ENCODE measurements around the gene ADTRP. TPM values are rescaled to one million over a fixed set of nuclear protein-coding genes. Genes with fewer than 3 reads are reported as not detected.

ADTRP gene
- total RNA-seq: 10 to 100 TPM; 11.6 to 16.6 (median 15.6) TPM

GRCh38 chr6:11778648-11779328 is at the start of gene ADTRP:
ADTRP (minus strand) TSS chr6:11778803; CDS start chr6:11778759, 44 bp downstream.
- ATAC-seq: no peak
- no peaks in the 10 kb centered on the region for H3K9me3 Mint-ChIP-seq
- DNase-seq: no peak
- H3K36me3 Mint-ChIP-seq (ENCODE audit: insufficient read depth): no peaks in the 10 kb centered on the region
- H3K4me3 Mint-ChIP-seq: no peak within 1 kb of the TSS
- H3K4me1 Mint-ChIP-seq (ENCODE audit: low read depth): no peaks in the 10 kb centered on the region
- no peaks in the 10 kb centered on the region for H3K27me3 Mint-ChIP-seq (ENCODE audit: low read depth)

- Mint-ChIP-seq H3K4me1 (ENCODE audit: low read depth) (peaks cover 11% of the 10 kb centered on the region), H3K36me3 (ENCODE audit: insufficient read depth) (no peaks in the 10 kb centered on the region), H3K27me3 (ENCODE audit: low read depth) (peaks cover 2% of the 10 kb centered on the region), H3K9me3 (no peaks in the 10 kb centered on the region), H3K4me3 (no peak overlapping the region)
- ATAC-seq (no peak), DNase-seq (no peak)
Observed at GRCh38 chr6:11826779-11827178, 48.2 kb upstream of the ADTRP start.

- ATAC-seq (peak; percentile 67 to 89), DNase-seq (no peak)
- H3K9me3 Mint-ChIP-seq: no peaks in the 10 kb centered on the region
- no peak overlapping the region for H3K4me3 Mint-ChIP-seq
- H3K36me3 Mint-ChIP-seq (ENCODE audit: insufficient read depth): no peaks in the 10 kb centered on the region
- peaks cover 2% of the 10 kb centered on the region for H3K27me3 Mint-ChIP-seq (ENCODE audit: low read depth)
- peaks cover 11% of the 10 kb centered on the region for H3K4me1 Mint-ChIP-seq (ENCODE audit: low read depth)
Observed at GRCh38 chr6:11824986-11825385, 46.4 kb upstream of the ADTRP start.

GRCh38 chr6:11822346-11822745 is 43.7 kb upstream of the ADTRP start:
- Mint-ChIP-seq H3K4me3 (no peak overlapping the region), H3K9me3 (no peaks in the 10 kb centered on the region), H3K36me3 (ENCODE audit: insufficient read depth) (no peaks in the 10 kb centered on the region), H3K4me1 (ENCODE audit: low read depth) (peaks cover 8% of the 10 kb centered on the region), H3K27me3 (ENCODE audit: low read depth) (peaks cover 2% of the 10 kb centered on the region)
- no peak for DNase-seq
- no peak for ATAC-seq

- Mint-ChIP-seq H3K27me3 (ENCODE audit: low read depth) (peaks cover 2% of the 10 kb centered on the region), H3K4me1 (ENCODE audit: low read depth) (peaks cover 8% of the 10 kb centered on the region), H3K4me3 (no peak overlapping the region), H3K9me3 (no peaks in the 10 kb centered on the region), H3K36me3 (ENCODE audit: insufficient read depth) (no peaks in the 10 kb centered on the region)
- ATAC-seq: no peak
- no peak for DNase-seq
Observed at GRCh38 chr6:11821781-11822180, 43.2 kb upstream of the ADTRP start.

GRCh38 chr6:11820821-11821220 is 42.2 kb upstream of the ADTRP start:
- DNase-seq (no peak), ATAC-seq (no peak)
- Mint-ChIP-seq H3K36me3 (ENCODE audit: insufficient read depth) (no peaks in the 10 kb centered on the region), H3K27me3 (ENCODE audit: low read depth) (no peaks in the 10 kb centered on the region), H3K4me3 (no peak overlapping the region), H3K9me3 (no peaks in the 10 kb centered on the region), H3K4me1 (ENCODE audit: low read depth) (peaks cover 8% of the 10 kb centered on the region)

GRCh38 chr6:11819486-11819885 is 40.9 kb upstream of the ADTRP start:
- peaks cover under 1% of the 10 kb centered on the region for H3K4me1 Mint-ChIP-seq (ENCODE audit: low read depth)
- no peaks in the 10 kb centered on the region for H3K9me3 Mint-ChIP-seq
- H3K4me3 Mint-ChIP-seq: no peak overlapping the region
- H3K36me3 Mint-ChIP-seq (ENCODE audit: insufficient read depth): no peaks in the 10 kb centered on the region
- DNase-seq (no peak), ATAC-seq (no peak)
- H3K27me3 Mint-ChIP-seq (ENCODE audit: low read depth): no peaks in the 10 kb centered on the region

GRCh38 chr6:11815231-11815630 is 36.6 kb upstream of the ADTRP start:
- H3K27me3 Mint-ChIP-seq (ENCODE audit: low read depth): no peaks in the 10 kb centered on the region
- ATAC-seq (no peak), DNase-seq (no peak)
- peaks cover 5% of the 10 kb centered on the region for H3K4me1 Mint-ChIP-seq (ENCODE audit: low read depth)
- H3K36me3 Mint-ChIP-seq (ENCODE audit: insufficient read depth): no peaks in the 10 kb centered on the region
- no peak overlapping the region for H3K4me3 Mint-ChIP-seq
- H3K9me3 Mint-ChIP-seq: no peaks in the 10 kb centered on the region

GRCh38 chr6:11814819-11815218 is 36.2 kb upstream of the ADTRP start:
- Mint-ChIP-seq H3K4me1 (ENCODE audit: low read depth) (peaks cover 5% of the 10 kb centered on the region), H3K4me3 (no peak overlapping the region), H3K9me3 (no peaks in the 10 kb centered on the region), H3K27me3 (ENCODE audit: low read depth) (no peaks in the 10 kb centered on the region), H3K36me3 (ENCODE audit: insufficient read depth) (no peaks in the 10 kb centered on the region)
- ATAC-seq (no peak), DNase-seq (no peak)

GRCh38 chr6:11814106-11814505 is 35.5 kb upstream of the ADTRP start:
- H3K4me1 Mint-ChIP-seq (ENCODE audit: low read depth): peaks cover 5% of the 10 kb centered on the region
- no peaks in the 10 kb centered on the region for H3K27me3 Mint-ChIP-seq (ENCODE audit: low read depth)
- ATAC-seq (no peak), DNase-seq (no peak)
- H3K36me3 Mint-ChIP-seq (ENCODE audit: insufficient read depth): no peaks in the 10 kb centered on the region
- H3K9me3 Mint-ChIP-seq: no peaks in the 10 kb centered on the region
- no peak overlapping the region for H3K4me3 Mint-ChIP-seq

- H3K9me3 Mint-ChIP-seq: no peaks in the 10 kb centered on the region
- no peak for DNase-seq
- ATAC-seq: no peak
- no peaks in the 10 kb centered on the region for H3K36me3 Mint-ChIP-seq (ENCODE audit: insufficient read depth)
- peaks cover 5% of the 10 kb centered on the region for H3K4me1 Mint-ChIP-seq (ENCODE audit: low read depth)
- no peaks in the 10 kb centered on the region for H3K27me3 Mint-ChIP-seq (ENCODE audit: low read depth)
- no peak overlapping the region for H3K4me3 Mint-ChIP-seq
Observed at GRCh38 chr6:11813606-11814005, 35.0 kb upstream of the ADTRP start.

GRCh38 chr6:11812951-11813350 is 34.3 kb upstream of the ADTRP start:
- Mint-ChIP-seq H3K27me3 (ENCODE audit: low read depth) (no peaks in the 10 kb centered on the region), H3K36me3 (ENCODE audit: insufficient read depth) (no peaks in the 10 kb centered on the region), H3K4me1 (ENCODE audit: low read depth) (peaks cover 5% of the 10 kb centered on the region), H3K4me3 (no peak overlapping the region), H3K9me3 (no peaks in the 10 kb centered on the region)
- DNase-seq: no peak
- no peak for ATAC-seq

- DNase-seq: no peak
- Mint-ChIP-seq H3K27me3 (ENCODE audit: low read depth) (no peaks in the 10 kb centered on the region), H3K36me3 (ENCODE audit: insufficient read depth) (no peaks in the 10 kb centered on the region), H3K4me1 (ENCODE audit: low read depth) (peaks cover 5% of the 10 kb centered on the region), H3K4me3 (no peak overlapping the region), H3K9me3 (no peaks in the 10 kb centered on the region)
- ATAC-seq: no peak
Observed at GRCh38 chr6:11812439-11812838, 33.8 kb upstream of the ADTRP start.

GRCh38 chr6:11811644-11812264 is 33.2 kb upstream of the ADTRP start:
- ATAC-seq: no peak
- Mint-ChIP-seq H3K36me3 (ENCODE audit: insufficient read depth) (no peaks in the 10 kb centered on the region), H3K27me3 (ENCODE audit: low read depth) (no peaks in the 10 kb centered on the region), H3K4me3 (no peak overlapping the region), H3K9me3 (no peaks in the 10 kb centered on the region), H3K4me1 (ENCODE audit: low read depth) (peaks cover 7% of the 10 kb centered on the region)
- DNase-seq: no peak

- no peaks in the 10 kb centered on the region for H3K9me3 Mint-ChIP-seq
- no peak overlapping the region for H3K4me3 Mint-ChIP-seq
- H3K27me3 Mint-ChIP-seq (ENCODE audit: low read depth): no peaks in the 10 kb centered on the region
- no peaks in the 10 kb centered on the region for H3K36me3 Mint-ChIP-seq (ENCODE audit: insufficient read depth)
- H3K4me1 Mint-ChIP-seq (ENCODE audit: low read depth): peaks cover 14% of the 10 kb centered on the region
- DNase-seq (no peak), ATAC-seq (no peak)
Observed at GRCh38 chr6:11810854-11811643, 32.4 kb upstream of the ADTRP start.

All from activated T-cell treated with anti-CD3 and anti-CD28 coated beads, Interleukin-2, amount 50 U/mL, for 4 hours (primary cell).